Activated naive CD8-positive, alpha-beta T cell treated with anti-CD3 and anti-CD28 coated beads, Interleukin-2, amount 50 U/mL, for 24 hours (primary cell): ENCODE results near the gene ARHGDIG.

Experiments used
- ATAC-seq: fragments of 150-1000 bp; cut with Tn5 transposase; one replicate; pipeline ENCODE4 v1.10.0; 2021
- DNase-seq: peaks from one replicate; pipeline ENCODE4 v3.0.0; 2021
- H3K27ac Mint-ChIP-seq: one replicate; pipeline ENCODE4 v1.8.0; 2021; ENCODE audit warnings: mild to moderate bottlenecking, mixed read lengths
- H3K27me3 Mint-ChIP-seq: one replicate; pipeline ENCODE4 v1.8.0; 2021; ENCODE audit warnings: mixed read lengths
- H3K36me3 Mint-ChIP-seq: one replicate; pipeline ENCODE4 v1.8.0; 2021; ENCODE audit warnings: low read depth, mixed read lengths
- H3K4me1 Mint-ChIP-seq: one replicate; pipeline ENCODE4 v1.8.0; 2021; ENCODE audit warnings: mixed read lengths
- H3K4me3 Mint-ChIP-seq: one replicate; pipeline ENCODE4 v1.8.0; 2021; ENCODE audit warnings: mild to moderate bottlenecking, moderate library complexity, mixed read lengths
- H3K9me3 Mint-ChIP-seq: one replicate; pipeline ENCODE4 v1.8.0; 2021; ENCODE audit warnings: mixed read lengths

The ARHGDIG gene

GRCh38 chr16:293043-293775, 12.8 kb downstream of the ARHGDIG start:
- Mint-ChIP-seq H3K4me1 (no peaks in the 10 kb centered on the region), H3K9me3 (no peaks in the 10 kb centered on the region), H3K36me3 (peaks cover 5% of the 10 kb centered on the region), H3K27ac (no peak overlapping the region), H3K27me3 (no peaks in the 10 kb centered on the region), H3K4me3 (no peak overlapping the region)
- ATAC-seq (no peak), DNase-seq (no peak)

DNA sequence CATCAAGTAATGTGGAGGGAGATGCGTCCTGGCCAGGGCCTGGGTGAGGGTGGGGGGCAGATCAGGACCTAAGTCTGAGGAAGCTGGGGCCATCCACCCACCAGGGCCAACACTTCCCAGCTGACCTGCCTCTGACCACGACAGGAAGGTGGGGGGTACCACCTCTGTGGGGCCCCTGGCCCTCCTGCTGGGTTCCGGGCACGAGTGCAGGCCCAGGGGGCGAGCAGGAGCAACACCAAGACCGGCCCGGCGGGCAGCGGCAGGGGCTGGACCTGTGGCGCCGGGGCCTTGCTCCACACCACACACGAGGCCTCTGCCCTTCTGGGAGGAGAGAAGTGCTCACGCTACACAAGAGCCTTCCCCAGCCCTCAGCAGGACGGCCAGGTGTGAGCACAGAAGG, 15.9 kb downstream of the ARHGDIG start:
- DNase-seq, result no peak
- ATAC-seq, result no peak
- Mint-ChIP-seq H3K9me3 (no peaks in the 10 kb centered on the region), H3K36me3 (peaks cover 5% of the 10 kb centered on the region), H3K27ac (no peak overlapping the region), H3K4me1 (no peaks in the 10 kb centered on the region), H3K27me3 (no peaks in the 10 kb centered on the region), H3K4me3 (no peak overlapping the region)

GRCh38 chr16:296806-297510, 16.6 kb downstream of the ARHGDIG start:
- peaks cover 5% of the 10 kb centered on the region for H3K36me3 Mint-ChIP-seq
- H3K27ac Mint-ChIP-seq, result no peak overlapping the region
- ATAC-seq, result no peak
- no peaks in the 10 kb centered on the region for H3K27me3 Mint-ChIP-seq
- H3K4me1 Mint-ChIP-seq, result no peaks in the 10 kb centered on the region
- no peaks in the 10 kb centered on the region for H3K9me3 Mint-ChIP-seq
- no peak for DNase-seq
- H3K4me3 Mint-ChIP-seq, result no peak overlapping the region

DNA sequence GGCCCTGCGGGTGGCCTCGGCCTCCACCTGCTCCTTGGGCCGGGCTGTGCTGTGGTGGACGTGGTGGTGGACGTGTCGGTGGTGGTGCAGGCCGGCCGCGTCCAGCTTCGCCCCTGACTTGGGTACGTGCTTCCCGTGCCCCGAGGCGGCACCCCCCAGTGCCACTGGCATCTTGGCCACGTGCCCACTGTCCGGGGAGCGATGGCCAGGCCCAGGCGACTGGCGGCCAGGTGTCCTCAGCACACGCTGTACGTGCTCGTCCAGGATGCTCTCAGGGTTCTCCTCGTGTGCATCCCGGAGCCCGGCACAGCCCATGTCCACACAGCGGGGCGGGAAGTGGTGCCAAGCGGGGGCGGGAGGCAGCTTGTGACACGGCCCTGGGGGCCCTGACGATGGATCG, 17.4 kb downstream of the ARHGDIG start:
- ATAC-seq, result no peak
- Mint-ChIP-seq H3K9me3 (no peaks in the 10 kb centered on the region), H3K27ac (no peak overlapping the region), H3K4me1 (no peaks in the 10 kb centered on the region), H3K27me3 (no peaks in the 10 kb centered on the region), H3K4me3 (no peak overlapping the region), H3K36me3 (peaks cover 5% of the 10 kb centered on the region)
- no peak for DNase-seq

DNA sequence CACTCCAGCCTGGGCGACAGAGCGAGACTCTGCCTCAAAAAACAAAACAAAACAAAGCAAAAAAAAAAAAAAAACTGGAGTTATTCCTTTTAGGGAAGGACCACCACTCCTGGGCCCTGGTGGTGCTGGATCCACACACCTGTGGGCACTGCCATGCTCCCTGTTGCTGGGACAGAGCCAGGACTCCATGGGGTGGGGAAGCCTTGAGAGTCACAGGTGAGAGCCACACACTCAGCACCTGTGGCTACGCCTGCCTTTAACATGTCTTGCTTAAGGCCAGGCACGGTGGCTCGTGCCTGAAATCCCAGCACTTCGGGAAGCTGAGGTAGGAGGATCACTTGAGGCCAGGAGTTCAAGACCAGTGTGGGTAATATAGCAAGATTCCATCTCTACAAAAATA, 20.8 kb downstream of the ARHGDIG start:
- Mint-ChIP-seq H3K9me3 (no peaks in the 10 kb centered on the region), H3K27ac (no peak overlapping the region), H3K36me3 (peaks cover 8% of the 10 kb centered on the region), H3K4me1 (peaks cover 3% of the 10 kb centered on the region), H3K4me3 (no peak overlapping the region), H3K27me3 (no peaks in the 10 kb centered on the region)
- ATAC-seq (no peak), DNase-seq (no peak)

GRCh38 chr16:301950-302349, 21.6 kb downstream of the ARHGDIG start:
- peaks cover 4% of the 10 kb centered on the region for H3K4me1 Mint-ChIP-seq
- H3K4me3 Mint-ChIP-seq, result no peak overlapping the region
- ATAC-seq, result no peak
- no peaks in the 10 kb centered on the region for H3K9me3 Mint-ChIP-seq
- H3K36me3 Mint-ChIP-seq, result peaks cover 8% of the 10 kb centered on the region
- DNase-seq, result no peak
- H3K27me3 Mint-ChIP-seq, result no peaks in the 10 kb centered on the region
- no peak overlapping the region for H3K27ac Mint-ChIP-seq

GRCh38 chr16:303760-304505, 23.5 kb downstream of the ARHGDIG start:
- Mint-ChIP-seq H3K27ac (no peak overlapping the region), H3K4me3 (no peak overlapping the region), H3K36me3 (peaks cover 11% of the 10 kb centered on the region), H3K4me1 (peaks cover 4% of the 10 kb centered on the region), H3K9me3 (no peaks in the 10 kb centered on the region), H3K27me3 (no peaks in the 10 kb centered on the region)
- DNase-seq (no peak), ATAC-seq (no peak)

DNA sequence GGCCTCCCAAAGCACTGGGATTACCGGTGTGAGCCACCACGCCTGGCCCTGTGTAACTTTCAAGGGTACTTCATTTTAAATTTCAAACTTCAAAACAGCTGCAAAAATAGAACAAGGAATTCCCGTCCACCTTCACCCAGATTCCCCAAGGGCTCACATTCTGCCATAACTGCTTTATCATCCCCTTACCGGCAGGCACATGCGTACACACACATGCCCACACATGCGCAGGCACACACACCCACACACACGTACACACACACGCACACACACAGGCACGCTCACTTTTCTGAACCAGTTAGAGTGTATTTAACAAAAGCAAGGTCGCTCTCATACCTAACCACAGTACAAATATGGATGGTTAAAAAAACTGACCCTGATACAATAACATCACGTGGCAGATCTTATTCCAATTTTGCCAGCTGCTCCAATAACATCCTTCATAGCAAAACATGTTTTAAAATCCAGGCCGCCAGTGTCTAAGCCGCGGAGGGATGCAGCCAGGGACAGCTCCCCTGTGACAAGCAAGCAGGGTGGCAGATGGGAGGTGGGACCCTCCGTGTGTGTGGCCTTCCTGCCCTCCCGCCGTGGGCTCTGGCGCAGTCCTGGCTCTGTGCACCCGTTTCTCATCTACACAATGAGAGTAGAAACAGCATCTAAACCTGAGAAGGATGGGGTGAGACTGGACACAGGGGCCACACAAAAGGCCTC, 25.7 kb downstream of the ARHGDIG start:
- H3K27ac Mint-ChIP-seq, result no peak overlapping the region
- no peaks in the 10 kb centered on the region for H3K27me3 Mint-ChIP-seq
- H3K36me3 Mint-ChIP-seq, result peaks cover 13% of the 10 kb centered on the region
- H3K9me3 Mint-ChIP-seq, result no peaks in the 10 kb centered on the region
- no peak for DNase-seq
- H3K4me3 Mint-ChIP-seq, result no peak overlapping the region
- ATAC-seq, result no peak
- H3K4me1 Mint-ChIP-seq, result peaks cover 10% of the 10 kb centered on the region

GRCh38 chr16:306911-307370, 26.6 kb downstream of the ARHGDIG start:
- Mint-ChIP-seq H3K9me3 (no peaks in the 10 kb centered on the region), H3K27me3 (no peaks in the 10 kb centered on the region), H3K4me1 (peaks cover 10% of the 10 kb centered on the region), H3K36me3 (peaks cover 13% of the 10 kb centered on the region), H3K4me3 (no peak overlapping the region), H3K27ac (no peak overlapping the region)
- ATAC-seq (no peak), DNase-seq (no peak)

GRCh38 chr16:307691-308312, 27.4 kb downstream of the ARHGDIG start:
- peaks cover 10% of the 10 kb centered on the region for H3K4me1 Mint-ChIP-seq
- DNase-seq (no peak), ATAC-seq (peak; percentile 22)
- H3K27me3 Mint-ChIP-seq, result no peaks in the 10 kb centered on the region
- no peak overlapping the region for H3K27ac Mint-ChIP-seq
- no peaks in the 10 kb centered on the region for H3K9me3 Mint-ChIP-seq
- H3K36me3 Mint-ChIP-seq, result peaks cover 18% of the 10 kb centered on the region
- no peak overlapping the region for H3K4me3 Mint-ChIP-seq

- Mint-ChIP-seq H3K4me1 (peaks cover 10% of the 10 kb centered on the region), H3K9me3 (no peaks in the 10 kb centered on the region), H3K4me3 (no peak overlapping the region), H3K36me3 (peaks cover 14% of the 10 kb centered on the region), H3K27ac (no peak overlapping the region), H3K27me3 (no peaks in the 10 kb centered on the region)
- peak; percentile 21 for ATAC-seq
- DNase-seq, result no peak
Measured at GRCh38 chr16:309476-309875, 29.1 kb downstream of the ARHGDIG start.

DNA sequence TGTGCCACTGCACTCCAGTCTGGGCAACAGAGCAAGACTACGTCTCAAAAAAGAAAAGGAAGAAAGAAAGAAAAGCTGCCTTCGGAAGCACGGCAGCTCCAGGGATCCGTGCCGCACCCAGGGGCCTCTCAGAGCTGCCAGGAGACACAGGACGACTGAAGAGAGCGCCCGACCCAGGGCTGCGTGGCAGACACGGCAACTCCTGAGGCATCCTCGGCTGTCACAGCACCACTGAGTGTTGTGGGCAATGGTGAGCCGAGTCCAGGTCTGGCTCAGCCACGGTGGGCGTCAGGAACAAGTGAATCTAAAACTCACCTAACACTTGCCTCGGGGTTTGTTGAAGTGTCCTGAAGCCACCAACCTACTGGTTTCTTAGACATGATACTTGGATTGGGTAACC, 31.3 kb downstream of the ARHGDIG start:
- Mint-ChIP-seq H3K27ac (no peak overlapping the region), H3K4me3 (no peak overlapping the region), H3K27me3 (no peaks in the 10 kb centered on the region), H3K4me1 (peaks cover 11% of the 10 kb centered on the region), H3K9me3 (no peaks in the 10 kb centered on the region), H3K36me3 (peaks cover 12% of the 10 kb centered on the region)
- ATAC-seq (no peak), DNase-seq (no peak)

DNA sequence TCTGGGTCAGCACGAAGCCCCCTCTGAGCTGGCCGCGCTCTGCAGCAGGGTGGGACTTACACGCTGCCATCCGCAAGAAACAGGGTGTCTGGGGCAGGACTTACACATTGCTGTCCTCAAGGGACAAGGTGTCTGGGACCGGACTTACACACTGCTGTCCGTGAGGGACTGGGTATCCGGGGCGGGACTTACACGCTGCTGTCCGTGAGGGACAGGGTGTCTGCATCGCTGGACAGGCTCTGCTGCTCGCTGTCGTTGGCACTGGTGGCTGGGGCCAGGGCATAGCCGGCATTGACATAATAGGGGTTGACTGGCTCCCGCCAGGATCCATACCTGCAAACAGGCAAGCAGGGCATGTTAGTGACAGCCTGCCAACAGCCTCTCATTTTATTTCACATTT, 34.0 kb downstream of the ARHGDIG start:
- ATAC-seq (no peak), DNase-seq (no peak)
- Mint-ChIP-seq H3K9me3 (no peaks in the 10 kb centered on the region), H3K4me3 (no peak overlapping the region), H3K27me3 (no peaks in the 10 kb centered on the region), H3K27ac (no peak overlapping the region), H3K36me3 (peaks cover 10% of the 10 kb centered on the region), H3K4me1 (peaks cover 23% of the 10 kb centered on the region)

DNA sequence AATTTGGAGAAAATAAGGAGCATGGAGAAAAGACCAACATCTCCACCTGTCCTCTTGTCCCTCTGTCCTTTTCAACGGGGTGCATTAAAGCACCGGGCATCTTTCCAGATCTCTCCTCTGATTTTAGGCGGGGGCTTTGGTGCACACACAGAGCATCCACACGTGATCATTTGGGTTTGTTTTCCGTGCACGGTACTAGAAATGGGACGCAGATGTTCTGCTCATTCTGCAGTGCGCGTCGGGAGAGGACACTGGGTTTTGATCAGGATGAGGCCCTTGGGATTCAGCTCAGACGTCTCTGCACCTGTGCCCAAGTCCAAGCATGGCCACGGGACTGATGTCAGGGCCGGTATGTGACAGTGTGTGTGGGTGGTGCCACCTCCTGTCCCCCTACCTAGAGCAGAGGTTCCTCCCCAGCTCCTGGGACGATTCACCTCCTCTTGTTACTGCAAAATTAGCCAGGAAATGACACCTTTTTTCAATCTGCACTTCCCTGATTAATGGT, 34.5 kb downstream of the ARHGDIG start:
- Mint-ChIP-seq H3K27me3 (no peaks in the 10 kb centered on the region), H3K4me1 (peaks cover 24% of the 10 kb centered on the region), H3K4me3 (no peak overlapping the region), H3K27ac (no peak overlapping the region), H3K9me3 (no peaks in the 10 kb centered on the region), H3K36me3 (peaks cover 13% of the 10 kb centered on the region)
- DNase-seq (no peak), ATAC-seq (no peak)
